H1 (cell line): ENCODE results near the gene TLR9. TPM values are rescaled to one million over a fixed set of nuclear protein-coding genes. Genes with fewer than 3 reads are reported as not detected.
A peak's percentile ranks its signal among the peaks of the same experiment; 100 is the strongest.

Experiments used
- CTCF ChIA-PET: fragments of 300-600 bp; sonication (Branson Sonifier 250); formaldehyde crosslinking; loops from one replicate; lab custom pipeline; 2021; ENCODE audit not compliant: partially characterized antibody; lab: Charles Lee
- POLR2A ChIA-PET: fragments of 300-600 bp; sonication (Branson Sonifier 250); formaldehyde crosslinking; loops from one replicate; lab custom pipeline; 2021; ENCODE audit warnings: inconsistent platforms; ENCODE audit not compliant: partially characterized antibody; lab: Charles Lee
- DNase-seq, 2 experiments: peaks; one replicate each; pipeline versions ENCODE4 v3.0.0 to v3.0.0-alpha.2; 2010 to 2022; ENCODE audit warnings: low spot score in 2 of 2, low read depth in 1 of 2, mixed read lengths in 1 of 2
- FAIRE-seq: peaks from 2 replicates; lab custom pipeline; 2011; peaks lifted over from hg19 to GRCh38; lab: Jason Lieb, UNC
- H2AFZ ChIP-seq: 2 replicates; pipeline ENCODE4 v1.8.1; 2012; ENCODE audit warnings: low read length, inconsistent platforms
- H2AK5ac ChIP-seq: 2 replicates; pipeline ENCODE4 v1.6.1; 2013; ENCODE audit warnings: low read depth, low read length
- H2BK120ac ChIP-seq: replicated peaks from 2 replicates; pipeline ENCODE3; 2013; ENCODE audit warnings: low read depth, low read length, inconsistent platforms
- H2BK12ac ChIP-seq: 2 replicates; pipeline ENCODE4 v1.6.1; 2013; ENCODE audit warnings: low read depth, low read length
- H2BK15ac ChIP-seq: 2 replicates; pipeline ENCODE4 v1.6.1; 2013; ENCODE audit warnings: low read length
- H2BK20ac ChIP-seq: 2 replicates; pipeline ENCODE4 v1.6.1; 2013; ENCODE audit warnings: low read length
- H2BK5ac ChIP-seq: 2 replicates; pipeline ENCODE4 v1.6.1; 2013; ENCODE audit warnings: low read depth, low read length
- H3K14ac ChIP-seq: 2 replicates; pipeline ENCODE4 v1.6.1; 2013; ENCODE audit warnings: inconsistent platforms; ENCODE audit not compliant: insufficient read length
- H3K18ac ChIP-seq: 2 replicates; pipeline ENCODE4 v1.6.1; 2013; ENCODE audit warnings: low read length; ENCODE audit errors: extremely low read depth
- H3K23ac ChIP-seq: 2 replicates; pipeline ENCODE4 v1.6.1; 2013; ENCODE audit warnings: inconsistent platforms; ENCODE audit not compliant: insufficient read length
- H3K23me2 ChIP-seq: 2 replicates; pipeline ENCODE4 v1.6.1; 2013; ENCODE audit warnings: low read depth, low read length
- H3K27ac ChIP-seq: 2 replicates; pipeline ENCODE4 v1.6.1; 2011; ENCODE audit warnings: low read depth, low read length, inconsistent platforms
- H3K27me3 ChIP-seq, 4 experiments: replicated peaks in 1 of 4; 1 replicate in 1 of 4; 2 replicates in 3 of 4; pipeline versions ENCODE4 v1.6.1 to v1.8.1; 2011 to 2013; ENCODE audit warnings: low read length in 3 of 4, mild to moderate bottlenecking in 3 of 4, inconsistent platforms in 2 of 4, mixed read lengths in 2 of 4, moderate library complexity in 1 of 4; ENCODE audit not compliant: control insufficient read depth in 3 of 4, insufficient read depth in 3 of 4; ENCODE audit errors: extremely low read depth in 1 of 4
- H3K36me3 ChIP-seq, 4 experiments: 2 replicates each; pipeline versions ENCODE4 v1.6.1 to v1.8.1; 2011 to 2013; ENCODE audit warnings: mild to moderate bottlenecking in 4 of 4, low read length in 3 of 4, moderate library complexity in 2 of 4, control low read depth in 1 of 4, inconsistent platforms in 1 of 4; ENCODE audit not compliant: insufficient read depth in 4 of 4, control insufficient read depth in 2 of 4
- H3K4ac ChIP-seq: replicated peaks from 2 replicates; pipeline ENCODE3; 2013; ENCODE audit warnings: low read length, low read depth, mixed read lengths, inconsistent platforms; ENCODE audit not compliant: insufficient read length
- H3K4me1 ChIP-seq, 4 experiments: replicated peaks in 1 of 4; 1 replicate in 1 of 4; 2 replicates in 3 of 4; pipeline versions ENCODE4 v1.6.1 to v1.8.1; 2011 to 2013; ENCODE audit warnings: low read length in 3 of 4, inconsistent platforms in 2 of 4, mixed read lengths in 1 of 4; ENCODE audit not compliant: insufficient read depth in 4 of 4, control insufficient read depth in 3 of 4
- H3K4me2 ChIP-seq, 2 experiments: 2 replicates each; pipeline versions ENCODE4 v1.6.1 to v1.8.1; 2011 to 2013; ENCODE audit warnings: low read depth in 2 of 2, low read length in 2 of 2, control low read depth in 1 of 2, inconsistent platforms in 1 of 2, mild to moderate bottlenecking in 1 of 2; ENCODE audit not compliant: insufficient read depth in 1 of 2
- H3K4me3 ChIP-seq, 4 experiments: fragments of 200-600, 300-600 bp in 1 of 4; sonication (generic), shearing (Covaris generic), sonication (Bioruptor Twin) in 1 of 4; 2 replicates each; pipeline versions ENCODE4 v1.5.1 to v1.8.1; 2011 to 2016; ENCODE audit warnings: low read length in 4 of 4, low read depth in 3 of 4, control low read depth in 2 of 4, inconsistent platforms in 2 of 4, mild to moderate bottlenecking in 2 of 4, mixed read lengths in 1 of 4, moderate library complexity in 1 of 4; ENCODE audit not compliant: insufficient read depth in 2 of 4; ENCODE audit errors: extremely low read depth in 1 of 4
- H3K56ac ChIP-seq: replicated peaks from 2 replicates; pipeline ENCODE3; 2013; ENCODE audit warnings: low read depth, mild to moderate bottlenecking, mixed read lengths, low read length, inconsistent platforms; ENCODE audit not compliant: insufficient read length
- H3K79me1 ChIP-seq: 2 replicates; pipeline ENCODE4 v1.6.1; 2013; ENCODE audit warnings: low read depth, low read length, control low read depth
- H3K79me2 ChIP-seq, 2 experiments: 2 replicates each; pipeline versions ENCODE4 v1.6.1 to v1.8.1; 2012 to 2013; ENCODE audit warnings: low read length in 2 of 2, mild to moderate bottlenecking in 2 of 2, inconsistent platforms in 1 of 2; ENCODE audit not compliant: insufficient read depth in 2 of 2, control insufficient read depth in 1 of 2
- H3K9ac ChIP-seq, 4 experiments: replicated peaks in 1 of 4; 1 replicate in 1 of 4; 2 replicates in 3 of 4; pipeline versions ENCODE4 v1.6.1 to v1.8.1; 2011 to 2013; ENCODE audit warnings: low read depth in 3 of 4, low read length in 3 of 4, control low read depth in 2 of 4, mild to moderate bottlenecking in 2 of 4, moderate library complexity in 2 of 4, inconsistent platforms in 1 of 4; ENCODE audit errors: extremely low read depth in 1 of 4
- H3K9me3 ChIP-seq, 2 experiments: 2 replicates each; pipeline versions ENCODE4 v1.6.1 to v1.8.1; 2012 to 2013; ENCODE audit warnings: mild to moderate bottlenecking in 2 of 2, moderate library complexity in 2 of 2, control low read depth in 1 of 2, inconsistent platforms in 1 of 2, low read depth in 1 of 2, low read length in 1 of 2, mixed read lengths in 1 of 2; ENCODE audit not compliant: insufficient read depth in 2 of 2
- H4K20me1 ChIP-seq, 2 experiments: replicated peaks in 1 of 2; 2 replicates each; pipeline versions ENCODE3 to v1.8.1; 2011 to 2013; ENCODE audit warnings: inconsistent platforms in 2 of 2, low read length in 2 of 2, mild to moderate bottlenecking in 1 of 2; ENCODE audit not compliant: insufficient read depth in 2 of 2, control insufficient read depth in 1 of 2
- H4K5ac ChIP-seq: 2 replicates; pipeline ENCODE4 v1.6.1; 2013; ENCODE audit warnings: low read length, low read depth, mixed read lengths, inconsistent platforms; ENCODE audit not compliant: insufficient read length
- H4K8ac ChIP-seq: 2 replicates; pipeline ENCODE4 v1.8.0; 2013; ENCODE audit warnings: mild to moderate bottlenecking, moderate library complexity, low read length, inconsistent platforms; ENCODE audit not compliant: insufficient read depth; ENCODE audit errors: extremely low read depth
- H4K91ac ChIP-seq: replicated peaks from 2 replicates; pipeline ENCODE3; 2013; ENCODE audit warnings: low read length, mixed read lengths, inconsistent platforms; ENCODE audit not compliant: insufficient read length
- CBX8 ChIP-seq: fragments of 300-800, 300-1000 bp; sonication (generic); IDR thresholded peaks from 2 replicates; pipeline ENCODE4 v1.7.1; 2016; ENCODE audit warnings: low read depth, low read length, borderline replicate concordance
- CHD2 ChIP-seq: IDR thresholded peaks from 2 replicates; pipeline ENCODE4 v1.6.1; 2012; ENCODE audit warnings: low read length, improper control_type of control experiment
- EGR1 ChIP-seq: IDR thresholded peaks from 2 replicates; pipeline ENCODE4 v1.6.1; 2011; ENCODE audit warnings: low read depth, low read length, borderline replicate concordance
- FOSL1 ChIP-seq: IDR thresholded peaks from 2 replicates; pipeline ENCODE4 v1.6.1; 2011; ENCODE audit warnings: mild to moderate bottlenecking, low read depth, low read length, moderate library complexity; ENCODE audit not compliant: insufficient read depth
- KDM1A ChIP-seq: fragments of 200-600, 300-600 bp; sonication (generic); IDR thresholded peaks from 2 replicates; pipeline ENCODE4 v1.7.1; 2016; ENCODE audit warnings: mild to moderate bottlenecking, low read length, borderline replicate concordance
- KDM4A ChIP-seq: IDR thresholded peaks from one replicate; pipeline ENCODE4 v1.7.1; 2012; ENCODE audit warnings: low read depth, mild to moderate bottlenecking, moderate library complexity, low read length, inconsistent platforms; ENCODE audit not compliant: severe bottlenecking
- RBBP5 ChIP-seq: IDR thresholded peaks from 2 replicates; pipeline ENCODE4 v1.7.1; 2012; ENCODE audit warnings: low read depth, mild to moderate bottlenecking, inconsistent platforms, low read length, moderate library complexity, borderline replicate concordance
- TBP ChIP-seq: IDR thresholded peaks from 2 replicates; pipeline ENCODE4 v1.6.1; 2011; ENCODE audit warnings: low read depth, low read length, improper control_type of control experiment
- ZNF274 ChIP-seq: IDR thresholded peaks from 2 replicates; pipeline ENCODE4 v1.7.0; 2012; ENCODE audit warnings: low read length, borderline replicate concordance; ENCODE audit errors: extremely low read depth
- WGBS, 2 experiments: shearing (Covaris generic) in 1 of 2; methylation state at CpG; one replicate each; pipeline versions ENCODE4 v1.1.6 to v1.1.7; 2013 to 2015; ENCODE audit warnings: low lambda C conversion rate in 2 of 2, mixed read lengths in 2 of 2, inconsistent platforms in 1 of 2, low coverage in 1 of 2, missing lambda C conversion rate in 1 of 2; ENCODE audit not compliant: insufficient replicate concordance in 2 of 2, insufficient coverage in 1 of 2, insufficient read length in 1 of 2; ENCODE audit errors: extremely low coverage in 1 of 2, missing lambda C conversion rate in 1 of 2; 5-methylcytosine and 5-hydroxymethylcytosine counted together
- polyA plus RNA-seq, 7 experiments: library from polyadenylated mRNA; depleted of rRNA in 3 of 7; stranded (reverse) in 5 of 7; unstranded in 2 of 7; fragments of >200 nt in 5 of 7; fragments of 200-250 nt in 2 of 7; gene quantifications; 1 replicate in 5 of 7; 2 replicates in 1 of 7; 4 replicates in 1 of 7; pipeline versions ENCODE4 v1.2.1 to v1.2.3, GENCODE V29; 2011 to 2013; ENCODE audit warnings: missing spikeins in 2 of 7, mixed read lengths in 2 of 7
- total RNA-seq: library from RNA; stranded (reverse); fragmentation: NEBNext Ultra II Directional; extraction: Animal tissue kit (Norgen Biotek cat#: 25700); gene quantifications from 2 replicates; pipeline ENCODE4 v1.2.1, GENCODE V29; 2021

The TLR9 gene
- total and polyA plus RNA-seq, 2 of the 8 experiments (the other 6 are each of a cell fraction or from before 2014, with no cell fraction given): 0.05 TPM; not detected in 1

DNA sequence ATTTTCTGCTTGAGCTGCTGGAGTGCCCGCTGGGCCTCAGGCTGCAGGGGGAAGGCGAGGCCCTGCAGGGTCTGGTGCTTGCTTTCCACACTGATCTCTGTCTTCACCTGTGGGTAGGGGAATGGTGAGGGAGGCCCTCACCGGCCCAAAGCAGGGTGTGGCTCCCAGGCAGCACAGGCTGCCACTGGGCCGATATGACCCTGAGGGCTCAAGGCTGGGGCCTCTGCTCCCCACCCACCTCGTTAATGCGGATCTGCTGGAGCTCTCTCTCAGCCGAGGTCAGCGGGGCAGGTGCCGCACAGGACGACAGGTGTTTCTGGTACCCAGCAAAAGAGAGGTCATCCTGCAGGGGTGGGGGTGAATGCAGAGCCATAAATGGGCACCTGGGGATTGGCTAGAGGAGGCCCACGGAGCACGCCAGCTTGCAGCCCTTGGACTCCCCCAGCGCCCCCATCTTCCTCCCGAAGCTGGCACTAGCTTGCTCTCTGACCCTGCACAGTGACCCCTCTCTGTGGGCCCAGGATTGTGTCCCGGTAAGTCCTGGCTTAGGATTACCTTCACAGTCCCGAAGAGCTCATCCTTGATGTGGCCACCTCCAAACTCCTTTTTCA lies 5.5 kb upstream of the TLR9 start:
- Histone ChIP-seq H4K20me1 (peaks cover 10 to 13% of the 10 kb centered on the region in 2 experiments), H3K14ac (no peak overlapping the region), H2BK15ac (0 out of 2 replicates have a peak overlapping the region, but pooled peaks have one; percentile 29), H3K36me3 (peaks cover 5 to 17% (median 11%) of the 10 kb centered on the region in 4 experiments; a peak in 5 of 8 replicates), H3K9ac (no peak overlapping the region), H3K18ac (no peak overlapping the region), H3K27ac (no peak overlapping the region), H3K4me2 (no peak overlapping the region), H2BK12ac (no peak overlapping the region), H3K4me3 (no peak overlapping the region), H3K23ac (no peak overlapping the region), H3K27me3 (no peaks in the 10 kb centered on the region), H4K91ac (no peak overlapping the region)
- WGBS, 2 experiments: 89% methylated on average over 16 of the region's 16 CpGs; no CpG with 5 or more reads in 1 of the 2 experiments
- ChIA-PET CTCF (interaction anchor here (0.6 to 14.4 kb wide), 42 partner anchors 13 to 985 kb away, joined by 3 to 336 read pairs (median 5); partner anchors contain the start of genes PPM1M, SEMA3G, TLR9 and WDR82), POLR2A (interaction anchor here (0.7 to 3.7 kb wide), 8 partner anchors 9 to 235 kb away, joined by 3 to 13 read pairs (median 7); partner anchors contain the start of genes PPM1M, RPL29 and WDR82)
- no peak for TF ChIP-seq FOSL1
- TF ChIP-seq EGR1: no peak
- no peak for TF ChIP-seq KDM4A
- TF ChIP-seq ZNF274: no peak
- no peak for TF ChIP-seq KDM1A
- TF ChIP-seq CHD2: no peak
- TF ChIP-seq TBP: no peak
- no peak for TF ChIP-seq CBX8
- TF ChIP-seq RBBP5: no peak
- TF ChIP-seq, all 59 proteins: peak for 0
- H2AK5ac ChIP-seq: no peak overlapping the region
- no peak for FAIRE-seq
- no peaks in the 10 kb centered on the region for H3K23me2 ChIP-seq
- no peak overlapping the region for H2BK120ac ChIP-seq
- H2AFZ ChIP-seq: no peak overlapping the region
- H4K5ac ChIP-seq: no peak overlapping the region
- H3K4ac ChIP-seq: no peak overlapping the region
- no peak overlapping the region for H3K56ac ChIP-seq
- peaks cover 0 to 6% (median 1%) of the 10 kb centered on the region in 4 experiments; a peak in 4 of 7 replicates for H3K4me1 ChIP-seq
- peaks cover 0 to 6% of the 10 kb centered on the region in 2 experiments; a peak in 1 of 4 replicates for H3K79me2 ChIP-seq
- no peak overlapping the region for H4K8ac ChIP-seq
- H3K79me1 ChIP-seq: peaks cover 6% of the 10 kb centered on the region
- no peak for DNase-seq
- H2BK5ac ChIP-seq: no peak overlapping the region
- no peak overlapping the region for H2BK20ac ChIP-seq
- no peaks in the 10 kb centered on the region for H3K9me3 ChIP-seq
